ENCODE data around the gene C1orf87. TPM values are rescaled to one million over a fixed set of nuclear protein-coding genes. Genes with fewer than 3 reads are reported as not detected.

The C1orf87 gene
- total and polyA plus RNA-seq, 2 donors from 2014 or later = 0.38 to 0.45 TPM

GRCh38 chr1:60059468-60059867 lies 14.1 kb downstream of the C1orf87 start:
- Histone ChIP-seq H3K4me1 (ENCODE audit: control insufficient read depth in 2 of 3, insufficient read depth in 2 of 3, low read depth in 1 of 3, low read length in 3 of 3) (no peaks in the 10 kb centered on the region), H3K36me3 (ENCODE audit: control insufficient read depth in 2 of 3, insufficient read depth in 3 of 3, low read length in 3 of 3) (no peaks in the 10 kb centered on the region), H3K27me3 (ENCODE audit: control insufficient read depth, insufficient read depth, low read length) (no peaks in the 10 kb centered on the region), H3K9me3 (ENCODE audit: control insufficient read depth in 2 of 3, insufficient read depth in 1 of 3, low read length in 3 of 3) (no peaks in the 10 kb centered on the region), H3K4me3 (ENCODE audit: low read length in 3 of 3) (no peak overlapping the region), H3K9ac (ENCODE audit: low read length in 3 of 3) (no peak overlapping the region), H3K27ac (ENCODE audit: low read depth in 2 of 2, low read length in 2 of 2) (no peak overlapping the region)
- FAIRE-seq (no peak), DNase-seq (no peak)
- no peak for TF ChIP-seq CTCF (IDR thresholded peaks at IDR 0.05; ENCODE audit: borderline replicate concordance, extremely low read depth, insufficient read depth)
- intact Hi-C loops (cut with DNase I) = no loop called here

- TF ChIP-seq CTCF (IDR thresholded peaks at IDR 0.05; ENCODE audit: borderline replicate concordance, extremely low read depth, insufficient read depth) = no peak
- no peak overlapping the region for H3K9ac ChIP-seq (ENCODE audit: low read length in 3 of 3)
- H3K27me3 ChIP-seq (ENCODE audit: control insufficient read depth, insufficient read depth, low read length) = no peaks in the 10 kb centered on the region
- intact Hi-C loops (cut with DNase I) = no loop called here
- DNase-seq (no peak), FAIRE-seq (no peak)
- no peaks in the 10 kb centered on the region for H3K36me3 ChIP-seq (ENCODE audit: control insufficient read depth in 2 of 3, insufficient read depth in 3 of 3, low read length in 3 of 3)
- H3K27ac ChIP-seq (ENCODE audit: low read depth in 2 of 2, low read length in 2 of 2) = no peak overlapping the region
- no peaks in the 10 kb centered on the region for H3K9me3 ChIP-seq (ENCODE audit: control insufficient read depth in 2 of 3, insufficient read depth in 1 of 3, low read length in 3 of 3)
- H3K4me1 ChIP-seq (ENCODE audit: control insufficient read depth in 2 of 3, insufficient read depth in 2 of 3, low read depth in 1 of 3, low read length in 3 of 3) = no peaks in the 10 kb centered on the region
- H3K4me3 ChIP-seq (ENCODE audit: low read length in 3 of 3) = no peak overlapping the region
Measured at GRCh38 chr1:60055336-60055735, 18.2 kb downstream of the C1orf87 start.

- no peak overlapping the region for H3K27ac ChIP-seq (ENCODE audit: low read depth in 2 of 2, low read length in 2 of 2)
- no peaks in the 10 kb centered on the region for H3K27me3 ChIP-seq (ENCODE audit: control insufficient read depth, insufficient read depth, low read length)
- TF ChIP-seq CTCF (IDR thresholded peaks at IDR 0.05; ENCODE audit: borderline replicate concordance, extremely low read depth, insufficient read depth) = no peak
- no peak for FAIRE-seq
- no peaks in the 10 kb centered on the region for H3K4me1 ChIP-seq (ENCODE audit: control insufficient read depth in 2 of 3, insufficient read depth in 2 of 3, low read depth in 1 of 3, low read length in 3 of 3)
- H3K36me3 ChIP-seq (ENCODE audit: control insufficient read depth in 2 of 3, insufficient read depth in 3 of 3, low read length in 3 of 3) = no peaks in the 10 kb centered on the region
- no peaks in the 10 kb centered on the region for H3K9me3 ChIP-seq (ENCODE audit: control insufficient read depth in 2 of 3, insufficient read depth in 1 of 3, low read length in 3 of 3)
- no peak overlapping the region for H3K4me3 ChIP-seq (ENCODE audit: low read length in 3 of 3)
- H3K9ac ChIP-seq (ENCODE audit: low read length in 3 of 3) = no peak overlapping the region
- no peak for DNase-seq
- intact Hi-C loops (cut with DNase I) = no loop called here
Measured at GRCh38 chr1:60054374-60054773, 19.2 kb downstream of the C1orf87 start.

- Histone ChIP-seq H3K9ac (ENCODE audit: low read length in 3 of 3) (no peak overlapping the region), H3K27me3 (ENCODE audit: control insufficient read depth, insufficient read depth, low read length) (no peaks in the 10 kb centered on the region), H3K9me3 (ENCODE audit: control insufficient read depth in 2 of 3, insufficient read depth in 1 of 3, low read length in 3 of 3) (no peaks in the 10 kb centered on the region), H3K4me3 (ENCODE audit: low read length in 3 of 3) (no peak overlapping the region), H3K36me3 (ENCODE audit: control insufficient read depth in 2 of 3, insufficient read depth in 3 of 3, low read length in 3 of 3) (no peaks in the 10 kb centered on the region), H3K27ac (ENCODE audit: low read depth in 2 of 2, low read length in 2 of 2) (no peak overlapping the region), H3K4me1 (ENCODE audit: control insufficient read depth in 2 of 3, insufficient read depth in 2 of 3, low read depth in 1 of 3, low read length in 3 of 3) (no peaks in the 10 kb centered on the region)
- no peak for FAIRE-seq
- no peak for DNase-seq
- no peak for TF ChIP-seq CTCF (IDR thresholded peaks at IDR 0.05; ENCODE audit: borderline replicate concordance, extremely low read depth, insufficient read depth)
- intact Hi-C loops (cut with DNase I) = no loop called here
Measured at GRCh38 chr1:60052601-60053000, 21.0 kb downstream of the C1orf87 start.
